ENCODE results near the gene CDH19.
"Not testable (repeated sequence)": the region's sequence is repeated elsewhere in the genome, so short reads cannot be mapped to it uniquely, and the experiment has no call there.

The CDH19 gene

GRCh38 chr18:66560094-66560493, 43.8 kb downstream of the CDH19 start:
- no peak for DNase-seq

GRCh38 chr18:66558773-66559172, 45.1 kb downstream of the CDH19 start:
- DNase-seq: no peak

GRCh38 chr18:66557091-66557490, 46.8 kb downstream of the CDH19 start:
- DNase-seq: no peak

GRCh38 chr18:66555585-66555984, 48.3 kb downstream of the CDH19 start:
- no peak for DNase-seq

- no peak for DNase-seq
Measured at GRCh38 chr18:66553824-66554223, 50.1 kb downstream of the CDH19 start.

- no peak for DNase-seq
Measured at GRCh38 chr18:66550366-66550765, 53.5 kb downstream of the CDH19 start.

GRCh38 chr18:66548747-66549146, 55.1 kb downstream of the CDH19 start:
- DNase-seq: no peak

- DNase-seq: no peak
Measured at GRCh38 chr18:66534110-66534509, 69.8 kb downstream of the CDH19 start.

- no peak for DNase-seq
Measured at GRCh38 chr18:66533693-66534092, 70.2 kb downstream of the CDH19 start.

- DNase-seq: no peak
Measured at GRCh38 chr18:66523219-66523991, 80.5 kb downstream of the CDH19 start.

- no peak for DNase-seq
Measured at GRCh38 chr18:66513996-66514395, 89.9 kb downstream of the CDH19 start.

GRCh38 chr18:66511792-66512191, 92.1 kb downstream of the CDH19 start:
- no peak for DNase-seq

- DNase-seq: no peak
Measured at GRCh38 chr18:66511289-66511688, 92.6 kb downstream of the CDH19 start.

GRCh38 chr18:66510357-66511045, 93.4 kb downstream of the CDH19 start:
- DNase-seq: no peak

- DNase-seq: no peak
Measured at GRCh38 chr18:66508937-66509336, 95.0 kb downstream of the CDH19 start.

GRCh38 chr18:66506178-66506577, 97.7 kb downstream of the CDH19 start:
- no peak for DNase-seq

- no peak for DNase-seq
Measured at GRCh38 chr18:66497351-66497750, 106.5 kb downstream of the CDH19 start.

GRCh38 chr18:66495844-66496243, 108.0 kb downstream of the CDH19 start:
- DNase-seq: peak; percentile 27

GRCh38 chr18:66473882-66474281, 130.0 kb downstream of the CDH19 start:
- no peak for DNase-seq

- DNase-seq: not testable (repeated sequence)
Measured at GRCh38 chr18:66466184-66466583, 137.7 kb downstream of the CDH19 start.

- no peak for DNase-seq
Measured at GRCh38 chr18:66461344-66461743, 142.5 kb downstream of the CDH19 start.

GRCh38 chr18:66457245-66457644, 146.6 kb downstream of the CDH19 start:
- DNase-seq: no peak
